Smooth muscle cell of the brain vasculature (primary cell): ENCODE results near the gene DYNC2I2.
A peak's percentile ranks its signal among the peaks of the same experiment; 100 is the strongest.

Experiments
- DNase-seq: peaks from one replicate; pipeline ENCODE4 v3.0.0-alpha.2; 2012; ENCODE audit warnings: low read depth, low spot score

The DYNC2I2 gene

DNA sequence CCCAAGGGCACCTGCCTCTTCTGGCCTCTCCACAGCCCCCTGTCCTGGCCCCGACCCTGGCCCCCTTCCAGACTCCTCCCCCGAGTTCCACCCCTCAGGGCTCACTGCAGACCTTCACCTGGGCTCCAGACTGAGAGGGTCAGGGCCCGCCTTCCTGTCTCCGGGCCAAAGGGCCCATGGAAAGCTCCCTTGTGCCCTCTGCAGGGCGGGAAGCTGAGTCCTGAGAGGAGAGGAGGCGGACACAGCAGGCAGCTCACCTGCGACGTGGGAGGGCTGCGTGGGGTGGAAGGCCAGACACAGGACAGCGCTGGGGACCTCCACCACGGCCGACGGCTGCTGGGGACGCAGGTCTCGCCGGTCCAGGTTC lies 20.6 kb downstream of the DYNC2I2 start:
- DNase-seq = no peak

DNA sequence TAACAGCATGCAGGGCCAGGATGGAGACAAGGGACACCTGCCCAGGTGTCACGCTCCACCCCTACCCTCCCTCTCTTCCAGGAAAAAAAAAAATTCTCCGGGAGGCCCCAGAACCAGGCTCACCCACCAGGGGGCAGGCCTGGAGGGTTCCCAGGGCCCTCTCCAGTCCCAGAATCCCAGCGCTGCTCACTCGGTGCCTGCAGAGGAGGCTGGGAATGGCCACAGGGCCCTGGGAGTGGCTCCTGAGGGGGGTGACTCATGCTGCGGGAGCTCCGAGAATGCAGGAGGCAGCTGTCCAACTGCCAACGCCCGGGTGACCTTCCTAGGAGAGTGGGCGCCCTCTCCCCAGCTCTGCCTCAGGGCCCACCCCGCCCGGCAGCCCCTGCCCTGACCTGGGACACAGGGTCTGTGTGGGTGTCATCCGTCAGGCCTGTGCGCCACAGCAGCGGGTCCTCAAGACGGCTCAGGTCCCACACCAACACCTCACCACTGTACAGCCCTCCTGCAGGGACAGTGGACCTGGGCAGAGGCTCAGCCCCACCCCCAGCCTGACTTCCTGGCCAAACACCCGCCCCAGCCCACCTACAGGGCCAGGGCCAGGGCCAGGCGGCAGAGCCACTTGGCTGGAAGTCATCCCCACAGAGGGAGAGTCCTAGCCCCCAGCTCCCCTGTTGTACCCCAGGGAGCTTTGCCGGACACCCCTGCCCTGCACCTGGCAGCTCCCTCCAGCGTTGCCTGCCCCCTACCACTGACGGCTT lies 21.2 kb downstream of the DYNC2I2 start:
- peak; percentile 71 for DNase-seq

DNA sequence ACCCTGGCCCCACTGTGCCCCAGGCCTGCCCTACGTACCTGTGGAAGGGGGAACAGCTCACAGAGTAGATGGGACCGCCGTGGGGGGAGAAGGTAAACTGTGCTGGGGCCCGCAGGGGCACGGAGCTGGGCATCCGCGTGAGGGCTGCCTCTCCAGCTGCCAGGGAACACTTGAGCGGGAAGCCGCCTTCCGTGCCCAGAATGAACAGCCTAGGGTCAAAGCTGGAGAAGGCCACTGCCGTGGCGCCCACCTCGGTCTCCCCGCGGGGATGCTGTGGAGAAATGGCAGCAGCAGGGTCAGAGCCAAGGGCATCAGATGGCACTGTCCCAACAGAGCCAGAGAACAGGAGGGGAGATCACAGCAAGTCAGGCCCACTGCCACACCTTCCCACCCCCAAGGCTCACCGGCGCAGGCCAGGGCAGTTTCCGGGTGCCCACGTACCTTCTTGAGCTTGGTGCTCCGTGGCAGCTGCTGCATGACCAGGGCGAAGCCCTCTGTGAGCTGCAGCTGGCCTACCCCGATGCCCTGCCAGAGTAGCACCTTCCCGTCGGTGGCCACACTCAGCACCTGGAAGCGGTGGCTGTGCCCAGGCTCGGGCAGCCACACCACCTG lies 21.9 kb downstream of the DYNC2I2 start:
- no peak for DNase-seq

DNA sequence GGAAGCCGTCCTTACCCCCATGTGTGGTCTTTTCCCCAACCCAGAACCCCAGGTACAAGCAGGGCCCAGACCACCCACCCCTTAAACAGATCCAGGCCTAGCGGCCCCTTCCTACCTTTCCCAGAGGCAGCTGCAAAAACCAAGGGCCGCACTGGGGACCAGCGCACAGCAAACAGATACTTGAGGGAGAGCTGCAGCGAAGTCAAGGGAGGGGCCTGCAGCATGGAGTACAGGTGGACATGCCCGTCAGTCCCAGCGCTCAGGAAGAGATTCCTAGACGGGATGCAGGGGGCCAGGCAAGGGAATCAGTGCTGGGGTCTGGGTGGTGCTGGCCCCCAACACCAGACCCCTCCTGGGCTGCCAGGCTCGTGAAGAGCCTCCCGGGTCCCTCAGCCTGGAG lies 22.5 kb downstream of the DYNC2I2 start:
- no peak for DNase-seq

DNA sequence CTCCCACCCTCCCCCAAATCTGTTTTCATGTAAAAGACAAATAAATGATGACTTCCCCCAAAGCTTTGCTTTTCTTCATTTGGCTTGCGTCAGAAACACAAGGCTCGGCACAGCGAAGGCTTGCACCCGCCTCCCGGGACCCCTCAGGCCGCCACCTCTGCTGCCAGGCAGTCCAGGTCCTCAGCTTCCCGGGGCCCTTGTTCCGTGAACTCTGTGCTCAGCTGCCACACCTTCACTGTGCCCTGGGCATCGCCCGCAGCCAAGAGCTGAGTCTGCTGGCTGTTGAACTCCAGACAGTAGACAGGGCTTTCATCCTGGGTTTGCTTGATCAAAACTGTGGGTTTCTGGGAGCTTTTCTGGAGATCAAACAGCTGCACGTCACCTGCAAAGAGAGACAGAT lies 23.0 kb downstream of the DYNC2I2 start:
- DNase-seq = no peak

DNA sequence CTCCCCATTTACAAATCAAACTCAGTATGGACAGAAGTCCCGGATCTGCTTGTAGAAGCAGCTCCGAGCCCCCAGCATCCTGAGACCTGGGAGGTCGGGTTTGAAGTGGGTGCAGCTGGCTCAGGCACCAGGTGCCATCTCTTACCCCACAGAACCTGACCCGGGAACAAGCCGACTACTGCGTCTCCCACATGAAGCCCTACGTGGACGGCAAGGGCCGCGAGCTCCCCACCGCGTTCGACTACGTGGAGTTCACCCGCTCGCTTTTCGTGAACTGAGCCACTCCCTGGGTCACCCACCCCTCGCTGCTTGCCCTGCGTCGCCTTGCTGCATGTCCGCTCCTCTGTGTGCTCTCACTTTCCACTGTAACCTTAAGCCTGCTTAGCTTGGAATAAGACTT lies 23.6 kb downstream of the DYNC2I2 start:
- no peak for DNase-seq

DNA sequence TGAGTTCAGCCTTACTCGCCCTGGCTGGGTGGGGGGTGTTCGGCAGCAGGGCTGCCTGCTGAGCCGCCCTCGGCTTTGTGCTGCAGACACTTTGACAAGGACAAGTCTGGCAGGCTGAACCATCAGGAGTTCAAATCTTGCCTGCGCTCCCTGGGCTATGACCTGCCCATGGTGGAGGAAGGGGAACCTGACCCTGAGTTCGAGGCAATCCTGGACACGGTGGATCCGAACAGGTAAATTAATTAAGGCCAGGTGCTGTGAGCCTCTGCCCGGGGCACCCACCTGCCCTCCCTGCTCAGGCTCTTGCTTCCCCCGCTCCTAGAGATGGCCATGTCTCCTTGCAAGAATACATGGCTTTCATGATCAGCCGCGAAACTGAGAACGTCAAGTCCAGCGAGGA lies 24.2 kb downstream of the DYNC2I2 start:
- DNase-seq = no peak

DNA sequence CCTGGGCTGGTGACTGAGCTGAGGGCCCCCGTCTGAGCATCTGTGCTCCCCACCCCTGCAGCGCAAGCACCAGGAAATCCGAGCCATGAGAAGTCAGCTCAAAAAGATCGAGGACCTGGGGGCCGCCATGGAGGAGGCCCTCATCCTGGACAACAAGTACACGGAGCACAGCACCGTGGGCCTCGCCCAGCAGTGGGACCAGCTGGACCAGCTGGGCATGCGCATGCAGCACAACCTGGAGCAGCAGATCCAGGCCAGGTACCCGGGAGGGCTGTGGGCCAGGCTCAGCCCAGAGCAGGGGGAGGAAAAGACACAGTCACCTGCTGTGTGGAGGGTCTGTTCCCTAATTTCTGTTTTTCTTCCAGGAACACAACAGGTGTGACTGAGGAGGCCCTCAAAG lies 24.6 kb downstream of the DYNC2I2 start:
- no peak for DNase-seq

DNA sequence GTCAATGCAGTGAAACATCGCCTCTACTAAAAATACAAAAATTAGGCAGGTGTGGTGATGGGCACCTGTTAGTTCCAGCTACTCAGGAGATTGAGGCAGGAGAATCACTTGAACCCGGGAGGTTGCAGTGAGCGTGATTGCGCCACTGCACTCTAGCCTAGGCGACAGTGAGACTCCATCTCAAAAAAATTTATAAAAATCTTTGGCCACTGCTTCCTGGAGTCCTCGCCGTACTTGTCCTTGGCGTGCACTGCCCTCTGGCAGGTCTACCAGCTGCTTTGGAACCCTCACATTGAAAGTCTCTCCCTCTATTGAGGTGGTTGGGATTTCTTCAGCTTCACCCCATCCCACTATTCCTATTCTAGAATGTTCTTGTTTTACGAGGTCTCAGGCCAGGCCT lies 25.0 kb downstream of the DYNC2I2 start:
- no peak for DNase-seq

DNA sequence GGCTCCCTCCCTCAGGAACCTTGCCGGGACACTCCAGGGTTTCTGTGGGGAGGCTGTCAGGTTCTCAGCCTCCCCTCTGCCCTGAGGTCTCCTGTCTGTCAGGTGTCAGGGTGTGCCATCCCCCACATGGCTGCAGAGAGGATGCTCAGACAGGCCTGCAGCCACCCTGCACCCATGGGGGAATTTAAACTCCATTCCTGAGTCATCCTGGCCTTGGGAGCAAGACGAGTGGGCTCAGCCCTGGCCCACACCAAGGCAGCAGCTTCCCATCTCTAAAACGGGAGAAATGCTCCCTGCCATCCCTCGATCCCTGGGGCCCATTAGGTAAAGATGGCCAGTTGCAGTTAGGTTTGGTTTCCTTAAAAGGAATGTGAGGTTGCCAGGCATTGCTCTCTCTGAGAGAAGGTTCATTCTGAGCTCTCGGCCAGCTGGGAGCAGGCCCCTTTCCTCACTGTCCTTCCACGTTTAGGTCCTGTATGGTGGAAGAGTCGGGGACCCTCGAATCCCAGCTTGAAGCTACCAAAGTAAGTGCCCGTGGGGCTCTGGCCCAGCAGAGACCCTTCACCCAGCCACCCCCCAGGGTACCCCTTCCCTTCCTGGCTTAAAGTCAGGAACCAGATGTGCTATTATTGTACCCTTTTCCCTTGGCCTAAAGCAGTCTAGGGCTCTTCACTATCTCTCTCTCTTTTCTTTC lies 26.6 kb downstream of the DYNC2I2 start:
- no peak for DNase-seq

DNA sequence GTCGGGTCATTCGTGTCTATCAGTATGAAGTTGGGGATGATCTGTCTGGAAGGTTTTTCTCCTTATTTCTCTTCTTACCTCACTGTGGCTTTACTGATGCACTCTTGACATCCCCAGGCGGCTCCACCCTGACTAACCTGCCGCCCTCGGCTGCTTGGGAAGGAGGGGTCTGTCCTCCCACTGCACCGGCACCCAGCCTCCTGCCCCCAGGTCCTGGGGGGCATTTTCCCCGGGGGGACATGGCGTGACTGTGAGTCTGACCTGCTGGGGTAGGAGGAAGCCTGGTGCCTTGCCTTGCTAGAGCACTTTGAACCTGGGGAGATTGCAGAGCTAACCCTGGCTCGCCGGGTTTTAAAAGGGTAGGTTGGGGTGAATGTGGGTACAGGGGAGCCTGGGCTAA lies 27.5 kb downstream of the DYNC2I2 start:
- no peak for DNase-seq

DNA sequence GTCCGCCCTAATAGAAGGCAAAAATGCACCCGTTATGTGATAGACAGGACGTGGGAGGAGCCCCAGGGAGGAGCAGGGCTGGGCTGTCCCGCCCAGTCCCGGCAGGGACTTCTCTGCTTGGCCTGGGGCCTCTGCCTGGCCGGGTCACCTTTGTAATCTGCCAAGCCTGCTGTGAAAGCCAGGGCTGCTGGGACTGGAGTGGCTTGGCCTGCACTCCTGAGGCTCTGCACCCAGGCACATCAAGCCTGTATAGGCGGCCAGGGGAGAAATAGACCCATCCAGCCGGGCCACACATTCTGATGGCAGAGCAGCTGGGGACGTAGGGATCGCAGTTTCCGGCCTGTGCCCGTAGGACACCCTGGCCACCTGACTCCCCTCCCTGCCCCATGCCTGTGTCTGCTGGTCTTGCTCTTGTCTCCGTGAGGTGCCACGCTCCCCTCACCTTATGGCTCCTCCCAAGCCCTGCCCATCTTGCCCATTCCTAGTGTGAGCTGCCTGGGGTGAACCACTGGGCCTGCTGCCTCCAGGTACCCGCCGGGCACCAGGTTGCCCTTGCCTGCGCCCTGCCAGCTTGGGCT lies 28.1 kb downstream of the DYNC2I2 start:
- DNase-seq = no peak

DNA sequence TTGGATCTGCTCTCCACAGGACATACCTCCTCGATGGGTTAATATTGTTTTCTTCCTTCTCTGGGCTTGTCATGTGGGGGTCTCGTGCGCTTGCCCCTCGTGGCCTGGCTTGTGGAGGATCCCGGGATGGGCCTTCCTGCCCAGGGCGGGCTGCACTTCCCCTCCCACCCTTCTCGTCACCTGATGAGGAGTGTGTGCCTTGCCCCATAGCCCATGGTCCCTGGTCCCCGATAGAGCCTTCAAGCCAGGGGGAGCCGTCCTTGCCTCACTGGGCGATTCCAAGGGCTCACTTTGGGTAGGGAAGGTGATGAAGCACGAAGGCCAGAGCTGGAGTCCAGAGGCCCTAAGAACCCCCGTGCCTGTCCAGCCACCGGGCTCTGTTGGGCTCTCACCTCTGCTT lies 28.7 kb downstream of the DYNC2I2 start:
- DNase-seq = no peak

DNA sequence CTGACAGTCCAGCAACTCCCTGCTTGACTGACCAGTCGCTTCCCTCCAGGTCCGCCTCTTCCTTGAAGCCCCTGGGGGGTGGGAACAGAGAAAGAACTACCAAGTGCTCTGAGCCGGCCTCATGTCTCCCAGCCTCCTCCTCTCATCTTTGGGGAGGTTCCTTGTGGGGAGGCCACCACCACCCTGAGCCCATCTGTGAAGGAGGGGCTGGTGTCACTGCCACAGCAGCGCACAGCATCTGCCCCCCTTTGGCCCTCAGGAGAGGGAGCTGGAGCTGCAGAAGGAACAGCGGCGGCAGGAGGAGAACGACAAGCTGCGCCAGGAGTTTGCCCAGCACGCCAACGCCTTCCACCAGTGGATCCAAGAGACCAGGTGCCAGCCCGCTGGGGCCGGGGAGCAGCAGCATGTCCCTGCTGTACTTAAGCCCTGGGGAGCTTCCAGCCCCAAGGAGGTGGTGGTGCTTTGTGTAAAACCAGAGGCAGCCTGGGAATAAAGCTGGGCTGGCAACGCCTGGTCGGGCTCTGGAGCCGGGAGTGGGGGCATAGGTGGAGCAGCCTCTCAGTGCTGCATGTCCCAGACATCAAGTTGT lies 29.4 kb downstream of the DYNC2I2 start:
- DNase-seq = no peak

DNA sequence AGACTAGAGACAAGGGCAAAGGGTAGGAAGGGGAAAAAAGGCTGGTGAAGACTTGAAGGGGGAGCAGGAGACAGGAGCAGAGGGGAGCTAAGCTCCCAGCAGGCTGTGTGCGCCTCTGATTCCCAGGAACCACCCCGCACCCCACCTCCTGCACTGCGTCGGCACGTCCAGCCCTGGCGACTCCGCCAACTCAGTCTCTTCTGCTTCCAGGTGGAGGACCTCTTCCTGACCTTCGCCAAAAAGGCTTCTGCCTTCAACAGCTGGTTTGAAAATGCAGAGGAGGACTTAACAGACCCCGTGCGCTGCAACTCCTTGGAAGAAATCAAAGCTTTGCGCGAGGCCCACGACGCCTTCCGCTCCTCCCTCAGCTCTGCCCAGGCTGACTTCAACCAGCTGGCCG lies 30.5 kb downstream of the DYNC2I2 start:
- DNase-seq = no peak

DNA sequence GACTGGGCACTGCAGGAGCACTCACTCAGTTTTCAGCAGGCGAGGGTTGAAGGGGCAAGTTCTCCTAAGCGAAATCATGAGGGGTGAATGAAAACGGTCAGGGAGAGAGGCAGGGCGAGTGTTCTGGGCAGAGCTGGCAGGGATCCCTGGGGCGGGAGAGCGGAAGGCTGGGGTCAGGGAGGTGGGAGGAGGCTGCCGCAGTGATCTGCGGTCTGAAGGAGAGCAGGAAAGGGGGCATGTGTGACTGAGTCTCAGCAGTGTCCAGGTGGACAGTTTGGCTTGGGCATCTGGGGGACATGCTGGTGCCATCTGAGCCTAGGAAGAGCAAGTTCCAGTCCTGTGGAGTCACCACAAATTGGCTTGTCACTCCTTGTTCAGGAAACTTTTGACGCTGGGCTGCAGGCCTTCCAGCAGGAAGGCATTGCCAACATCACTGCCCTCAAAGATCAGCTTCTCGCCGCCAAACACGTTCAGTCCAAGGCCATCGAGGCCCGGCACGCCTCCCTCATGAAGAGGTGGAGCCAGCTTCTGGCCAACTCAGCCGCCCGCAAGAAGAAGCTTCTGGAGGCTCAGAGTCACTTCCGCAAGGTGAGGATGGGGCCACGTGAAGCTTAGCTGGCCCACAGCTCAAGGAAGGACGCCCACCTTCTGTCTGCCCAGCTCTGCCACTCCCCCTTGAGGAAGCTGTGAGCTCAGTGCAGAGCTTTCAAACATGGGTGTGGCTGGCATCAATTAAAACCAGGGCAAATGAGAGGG lies 31.1 kb downstream of the DYNC2I2 start:
- no peak for DNase-seq

DNA sequence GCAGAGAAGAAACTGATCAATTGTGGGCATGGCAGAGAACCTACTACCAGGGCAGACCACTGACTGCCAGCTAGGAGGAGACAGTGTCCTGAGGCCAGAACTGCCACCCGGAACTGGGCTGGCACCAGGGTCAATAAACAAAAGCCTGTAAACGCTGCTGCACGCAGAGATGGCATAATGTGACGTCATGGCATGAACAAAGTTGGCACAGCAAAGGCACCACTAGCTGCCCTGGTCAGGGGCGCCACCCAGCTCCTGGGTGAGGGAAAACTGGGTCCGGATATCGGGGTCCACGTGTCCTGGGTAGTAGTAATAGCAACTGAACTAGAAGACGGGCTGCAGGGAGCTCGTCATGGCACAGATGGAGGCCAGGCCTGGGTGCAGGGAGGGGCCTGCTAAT lies 32.1 kb downstream of the DYNC2I2 start:
- no peak for DNase-seq

DNA sequence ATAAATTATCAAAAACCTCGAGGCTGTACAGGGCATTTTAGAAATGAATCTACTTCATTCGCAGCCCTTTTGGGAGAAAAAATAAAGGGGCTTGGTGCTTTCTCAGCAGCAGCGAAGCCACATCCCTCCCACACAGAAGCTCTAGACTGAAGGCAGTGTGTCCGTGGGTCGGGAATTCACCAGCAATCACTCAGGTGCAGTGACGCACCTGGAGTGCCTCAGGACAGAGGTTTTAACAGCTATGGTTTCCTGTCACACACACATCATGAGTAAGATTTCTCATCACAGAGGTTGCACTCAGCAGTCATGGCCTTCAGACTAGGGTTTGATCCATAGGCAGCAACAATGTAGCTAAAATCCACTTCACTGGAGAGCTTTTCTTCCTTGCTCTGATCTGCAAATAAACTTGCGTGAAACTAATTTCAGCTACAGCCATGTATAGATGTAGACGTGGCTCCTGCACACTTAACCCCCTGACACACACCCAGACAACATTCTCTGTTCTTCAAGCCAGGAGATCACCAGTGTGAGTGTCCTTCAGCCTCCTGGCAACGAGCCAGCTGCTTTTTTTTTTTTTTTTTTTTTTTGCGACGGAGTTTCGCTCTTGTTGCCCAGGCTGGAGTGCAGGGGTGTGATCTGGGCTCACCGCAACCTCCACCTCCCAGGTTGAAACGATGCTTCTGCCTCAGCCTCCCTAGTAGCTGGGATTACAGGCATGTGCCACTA lies 34.8 kb downstream of the DYNC2I2 start:
- no peak for DNase-seq

DNA sequence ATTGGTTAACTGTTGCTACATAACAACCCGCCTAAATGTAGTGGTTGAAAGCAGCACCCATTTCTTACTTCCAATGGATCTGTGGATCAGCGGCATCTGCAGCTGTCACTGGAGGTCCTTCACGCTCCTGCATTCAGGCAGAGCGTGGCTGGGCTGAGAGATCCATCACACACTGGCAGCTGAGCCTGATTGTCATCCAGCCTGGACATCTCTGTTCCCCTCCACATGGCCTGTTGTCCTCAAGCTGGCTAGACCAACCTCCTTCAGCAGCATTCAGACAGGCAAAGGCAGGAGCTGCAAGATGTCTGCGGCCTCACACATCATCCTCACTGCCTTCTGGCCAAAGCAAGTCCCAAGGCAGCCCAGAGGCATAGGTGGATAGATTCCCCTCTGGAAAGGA lies 36.9 kb downstream of the DYNC2I2 start:
- no peak for DNase-seq

DNA sequence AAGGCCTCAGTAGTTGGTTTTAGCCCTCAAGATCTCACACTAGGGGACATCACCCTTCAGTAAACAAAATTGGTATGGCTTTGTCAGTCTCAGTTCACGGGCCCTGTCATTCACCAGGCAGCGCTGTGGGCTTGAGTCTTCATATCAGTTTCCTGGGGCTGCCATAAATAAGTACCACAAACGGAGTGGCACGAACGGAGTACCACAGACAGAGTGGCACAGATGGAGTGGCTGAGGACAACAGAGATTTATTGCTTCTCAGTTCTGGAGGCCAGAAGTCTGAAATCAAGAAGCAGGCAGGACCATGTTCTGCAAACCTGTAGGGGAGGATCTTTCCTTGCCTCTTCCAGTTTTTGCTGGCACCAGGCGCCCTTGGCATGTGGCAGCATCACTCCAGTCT lies 37.5 kb downstream of the DYNC2I2 start:
- no peak for DNase-seq

DNA sequence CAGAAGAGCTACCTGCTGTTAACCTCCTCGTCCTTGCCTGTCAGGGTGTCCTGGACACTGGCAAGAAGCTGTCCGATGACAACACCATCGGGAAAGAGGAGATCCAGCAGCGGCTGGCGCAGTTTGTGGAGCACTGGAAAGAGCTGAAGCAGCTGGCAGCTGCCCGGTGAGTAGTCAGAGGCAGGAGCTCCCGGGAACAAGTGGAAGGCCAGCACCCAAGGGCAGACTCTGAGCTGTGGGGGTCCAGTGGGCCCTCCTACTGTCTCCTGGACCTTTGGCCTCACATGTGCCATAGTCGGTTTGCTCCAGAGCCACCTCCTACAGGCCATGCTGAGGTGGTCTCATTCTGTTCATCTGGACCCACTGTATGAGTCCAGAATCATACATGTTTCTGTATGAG lies 38.7 kb downstream of the DYNC2I2 start:
- DNase-seq = no peak
